AG08395 (cell line): ENCODE results near the gene TMEM204.
A peak's percentile ranks its signal among the peaks of the same experiment; 100 is the strongest.

Experiments used
- DNase-seq: peaks from one replicate; pipeline ENCODE4 v3.0.0; 2012; ENCODE audit warnings: mixed read lengths, low spot score

The TMEM204 gene

GRCh38 chr16:1538804-1539520 is 5.5 kb downstream of the TMEM204 start:
- no peak for DNase-seq

- DNase-seq, result no peak
Observed at GRCh38 chr16:1539720-1540555, 6.5 kb downstream of the TMEM204 start.

- DNase-seq, result no peak
Observed at GRCh38 chr16:1540556-1540855, 7.0 kb downstream of the TMEM204 start.

DNA sequence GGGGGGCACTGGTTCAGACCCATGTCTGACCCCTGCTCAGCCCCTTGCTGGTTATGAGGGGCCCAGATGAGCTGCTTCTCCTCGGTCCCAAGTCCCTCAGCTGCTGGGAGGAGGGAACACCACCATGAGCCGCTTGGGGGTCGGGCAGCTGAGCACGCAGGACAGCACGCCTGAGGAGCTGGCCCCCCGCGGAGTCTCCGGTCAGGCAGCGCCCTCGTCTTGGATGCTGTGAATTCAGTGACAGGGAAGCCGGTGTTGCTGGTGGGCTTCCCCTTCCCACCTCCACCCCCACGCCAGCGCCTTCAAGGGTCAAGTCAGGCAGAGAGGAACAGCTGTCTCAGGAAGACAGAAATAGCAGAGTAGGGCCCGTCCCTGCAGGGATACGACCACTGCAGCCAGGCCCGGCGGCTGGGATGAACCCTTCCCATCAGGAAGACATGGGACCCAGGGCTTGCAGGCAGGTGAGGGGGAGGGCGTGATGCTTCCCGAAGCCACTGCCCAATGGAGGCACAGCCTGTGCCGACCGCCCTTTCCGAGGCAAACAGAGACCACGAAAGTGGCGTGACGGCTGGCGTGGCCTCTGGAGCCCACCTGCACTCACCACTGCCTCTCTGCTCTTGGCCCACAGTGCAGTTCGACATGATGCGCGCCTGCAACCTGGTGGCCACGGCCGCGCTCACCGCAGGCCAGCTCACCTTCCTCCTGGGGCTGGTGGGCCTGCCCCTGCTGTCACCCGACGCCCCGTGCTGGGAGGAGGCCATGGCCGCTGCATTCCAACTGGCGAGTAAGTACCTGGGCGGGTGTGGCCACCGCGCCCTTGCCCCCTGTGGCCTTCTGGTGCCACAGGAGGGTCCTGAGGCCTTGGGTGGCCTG is 8.1 kb downstream of the TMEM204 start:
- no peak for DNase-seq

DNA sequence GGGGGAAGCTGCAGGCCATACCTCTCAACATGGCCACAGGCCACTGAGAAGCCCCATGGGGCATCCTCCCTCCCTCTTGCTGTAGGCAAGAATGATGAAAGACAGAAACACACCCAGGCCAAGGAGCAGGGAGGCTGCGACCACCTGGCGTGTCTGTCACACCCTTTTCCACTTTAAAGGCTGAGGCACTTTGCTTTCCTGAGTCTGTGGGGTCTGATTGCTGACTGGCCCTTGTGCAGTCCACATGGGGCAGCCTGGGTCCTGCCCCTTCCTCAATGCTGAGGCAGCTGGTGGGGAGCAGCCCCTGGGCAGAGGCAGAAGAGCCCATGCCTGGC is 8.7 kb downstream of the TMEM204 start:
- DNase-seq, result no peak

DNA sequence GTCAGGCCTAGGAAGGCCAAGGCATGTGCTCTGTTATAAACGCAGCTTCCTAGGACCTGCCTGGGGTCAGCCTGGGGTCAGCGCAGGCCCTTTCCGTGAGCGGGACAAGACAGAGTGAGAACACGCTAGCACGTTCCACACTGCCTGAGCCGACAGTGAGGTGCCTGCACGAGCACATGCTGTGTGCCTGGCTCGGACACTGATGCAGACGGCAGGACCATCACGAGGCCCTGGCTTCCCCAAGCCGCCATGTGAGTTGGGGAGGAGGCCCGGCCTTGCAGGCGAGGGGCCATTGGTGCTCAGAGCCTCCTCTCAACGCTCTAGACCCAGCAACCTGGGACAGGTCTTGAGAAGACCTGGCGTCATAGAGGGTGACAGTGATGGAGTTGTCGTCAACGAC is 9.1 kb downstream of the TMEM204 start:
- no peak for DNase-seq

DNA sequence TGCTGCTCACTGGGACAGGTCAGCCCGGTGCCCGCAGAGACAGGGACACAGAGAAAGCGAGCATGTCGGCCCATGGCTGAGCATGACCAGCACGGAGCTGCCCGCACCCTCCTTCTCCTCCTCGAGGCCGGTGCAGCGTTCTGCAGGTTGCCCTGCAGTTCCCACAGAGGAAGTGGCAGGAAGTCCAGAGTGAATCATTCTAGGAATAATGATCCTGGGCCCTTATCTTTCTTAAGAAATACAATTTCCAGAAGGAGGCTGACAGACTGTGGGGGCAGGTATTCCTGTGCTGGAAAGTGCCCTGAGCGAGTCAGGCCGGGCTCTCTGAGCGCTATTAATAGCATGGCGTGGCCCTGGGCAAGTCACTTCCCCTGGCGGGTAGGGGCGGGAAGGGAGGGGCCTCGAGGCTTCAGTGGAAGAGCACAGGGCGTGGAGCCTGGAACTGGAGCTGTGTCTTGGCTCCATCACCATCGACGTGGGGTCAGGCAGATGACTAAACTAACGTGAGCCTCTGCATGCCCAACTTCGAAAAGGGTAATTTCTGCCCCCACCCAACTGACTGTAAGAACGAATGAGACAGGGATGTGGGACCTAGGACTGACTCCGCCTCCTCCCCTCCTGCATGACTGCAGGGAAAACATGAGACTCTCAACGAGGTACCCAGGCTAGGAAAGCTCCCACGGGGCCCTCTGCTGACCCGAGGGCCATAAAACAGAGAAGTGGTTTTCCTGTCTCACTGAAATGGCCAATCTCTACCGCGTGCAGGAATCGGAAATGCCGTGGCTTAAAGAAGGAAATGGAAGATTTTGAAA is 9.8 kb downstream of the TMEM204 start:
- DNase-seq, result peak; percentile 80

DNA sequence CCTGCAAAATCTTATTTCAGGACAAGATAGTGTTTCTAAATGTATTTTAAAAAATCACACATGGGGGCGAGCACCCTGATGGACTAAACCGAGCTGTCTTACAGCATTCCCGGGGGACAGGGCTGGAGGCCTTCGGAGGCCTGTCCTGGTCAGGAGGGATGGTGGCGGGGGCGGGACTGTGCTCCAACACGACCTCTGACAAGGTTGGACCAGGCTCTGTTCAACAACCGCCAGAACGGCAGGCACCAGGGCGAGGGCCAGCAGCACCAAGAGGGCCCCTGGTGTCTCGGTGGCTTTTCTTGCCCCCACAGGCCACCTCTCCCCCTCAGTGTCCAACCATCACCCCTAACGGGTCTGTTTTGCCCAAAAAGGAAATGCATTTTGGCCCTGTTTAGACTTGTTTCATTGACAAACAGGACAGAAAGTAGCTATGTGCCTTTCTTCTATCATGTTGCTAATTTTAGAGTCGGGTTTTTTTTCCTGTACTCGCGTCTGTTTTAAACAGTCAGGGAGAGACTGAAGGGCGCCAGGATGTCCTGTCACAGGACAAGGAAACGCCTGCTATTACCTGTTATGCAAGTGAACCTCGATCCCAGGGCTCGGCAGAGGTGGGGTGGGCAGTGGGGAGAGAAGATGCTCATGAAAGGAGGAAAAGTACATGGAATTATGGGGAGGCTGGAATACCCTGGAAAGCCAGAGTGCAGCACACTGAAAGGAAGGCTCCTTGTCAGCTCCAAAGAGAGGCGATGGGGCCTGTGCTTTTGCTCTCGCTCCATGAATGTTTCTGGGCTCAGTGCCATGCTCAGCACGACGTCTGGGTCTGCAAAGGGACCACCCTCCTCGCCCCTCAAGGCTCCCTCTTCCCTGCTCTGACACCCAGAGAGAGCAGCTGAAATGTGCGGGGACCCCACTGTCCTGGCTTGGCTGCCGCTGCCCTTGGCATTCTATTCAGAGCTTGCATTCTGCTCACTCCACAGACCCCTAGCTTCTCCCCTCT is 11.9 kb downstream of the TMEM204 start:
- no peak for DNase-seq

- no peak for DNase-seq
Observed at GRCh38 chr16:1546430-1546829, 13.0 kb downstream of the TMEM204 start.

DNA sequence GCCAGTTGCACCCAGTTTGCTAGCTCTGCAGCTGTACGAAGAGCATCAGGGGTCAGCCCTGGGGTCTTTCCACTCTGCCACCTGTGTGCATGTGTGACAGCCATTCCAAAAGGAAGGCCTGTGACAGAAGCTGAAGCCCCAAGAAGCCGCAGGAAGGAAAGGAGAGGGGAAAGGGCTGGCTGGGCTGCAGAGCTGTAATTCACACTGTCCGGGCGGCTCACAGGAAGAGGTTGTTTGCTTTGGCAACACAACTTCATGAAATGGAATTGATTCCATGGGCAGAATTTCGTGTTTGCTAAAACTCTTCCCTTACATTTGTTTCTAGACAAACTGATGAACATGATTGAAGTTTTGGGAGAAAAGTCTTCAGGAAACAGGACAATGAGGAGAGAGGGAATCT is 14.8 kb downstream of the TMEM204 start:
- DNase-seq, result no peak

- no peak for DNase-seq
Observed at GRCh38 chr16:1548727-1549126, 15.3 kb downstream of the TMEM204 start.

GRCh38 chr16:1550069-1550468 is 16.6 kb downstream of the TMEM204 start:
- no peak for DNase-seq

DNA sequence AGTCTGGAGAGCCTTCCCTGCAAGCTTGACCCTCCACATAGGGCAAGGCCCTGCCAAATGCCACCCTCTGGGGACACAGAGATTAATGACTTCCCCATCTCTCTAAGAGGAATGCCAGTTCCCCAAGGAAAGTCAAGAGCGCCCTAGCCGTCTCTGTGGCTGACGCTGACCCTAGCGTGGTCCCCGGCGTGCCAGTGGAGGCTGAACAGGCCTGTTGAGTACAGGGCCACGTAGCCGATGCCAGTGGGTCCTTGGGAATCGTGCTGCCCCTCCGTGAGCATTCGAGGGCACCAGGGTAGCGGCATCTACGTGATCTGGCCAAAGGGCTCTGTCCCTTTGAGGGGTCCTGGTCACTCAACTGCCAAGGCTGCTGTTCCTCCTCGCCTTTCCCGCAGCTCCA is 17.2 kb downstream of the TMEM204 start:
- no peak for DNase-seq

DNA sequence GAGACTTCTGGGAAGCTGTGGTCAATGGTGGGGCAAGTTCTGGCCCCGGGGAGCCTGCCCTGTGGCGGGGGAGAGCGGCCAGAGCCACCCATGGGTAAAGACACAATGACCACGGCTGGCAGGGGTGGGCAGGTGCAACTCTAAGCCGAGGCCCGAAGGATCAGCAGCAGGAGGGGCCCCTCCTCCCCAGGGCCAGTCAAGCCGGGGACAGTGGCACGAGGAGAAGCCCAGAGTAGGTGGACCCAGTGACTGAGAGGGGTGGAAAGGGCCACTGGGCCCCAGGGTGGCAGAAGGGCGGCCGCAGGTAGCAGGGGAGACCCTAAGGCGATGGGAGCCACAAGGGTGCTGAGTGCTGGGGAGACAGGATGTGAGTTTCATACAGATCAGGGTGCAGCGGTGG is 17.7 kb downstream of the TMEM204 start:
- DNase-seq, result no peak

- no peak for DNase-seq
Observed at GRCh38 chr16:1552129-1552528, 18.7 kb downstream of the TMEM204 start.

DNA sequence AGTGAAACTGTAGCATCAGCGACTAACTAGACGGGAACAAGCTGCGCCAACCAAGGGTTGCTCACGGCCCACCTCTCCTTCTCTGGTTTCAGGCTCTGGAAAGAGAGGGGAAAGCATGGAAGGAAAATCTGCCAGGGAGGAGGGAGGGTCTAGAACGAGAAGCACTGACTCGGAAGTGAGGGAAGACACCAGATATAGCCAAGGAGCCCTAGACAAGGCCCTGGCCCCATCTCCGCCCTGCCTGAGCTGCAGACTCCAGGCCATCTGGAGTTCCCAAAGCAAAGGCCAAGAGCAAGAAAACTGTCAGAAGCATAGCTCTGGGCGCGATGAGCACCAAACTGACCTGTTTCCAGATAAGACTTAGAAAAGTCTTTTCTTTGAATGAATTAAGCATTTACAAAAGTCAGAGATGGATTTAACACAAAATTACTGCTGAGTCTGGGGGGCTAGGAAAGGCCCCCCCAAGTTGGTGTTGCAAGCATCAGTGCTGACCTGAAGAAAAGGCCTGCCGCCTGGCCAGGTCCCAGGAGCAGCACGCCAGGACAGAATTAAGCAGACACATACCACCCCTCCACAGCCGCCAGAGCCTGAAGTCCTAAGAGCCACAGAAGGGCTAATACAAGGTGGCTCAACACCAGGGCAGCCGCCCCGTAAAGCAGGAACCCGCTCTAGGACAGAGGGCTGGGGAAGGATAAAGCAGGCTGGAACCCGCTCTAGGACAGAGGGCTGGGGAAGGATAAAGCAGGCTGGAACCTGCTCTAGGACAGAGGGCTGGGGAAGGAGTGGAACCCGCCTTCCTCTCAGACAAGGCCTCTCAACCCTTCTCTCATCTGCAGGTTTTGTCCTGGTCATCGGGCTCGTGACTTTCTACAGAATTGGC is 20.7 kb downstream of the TMEM204 start:
- no peak for DNase-seq

DNA sequence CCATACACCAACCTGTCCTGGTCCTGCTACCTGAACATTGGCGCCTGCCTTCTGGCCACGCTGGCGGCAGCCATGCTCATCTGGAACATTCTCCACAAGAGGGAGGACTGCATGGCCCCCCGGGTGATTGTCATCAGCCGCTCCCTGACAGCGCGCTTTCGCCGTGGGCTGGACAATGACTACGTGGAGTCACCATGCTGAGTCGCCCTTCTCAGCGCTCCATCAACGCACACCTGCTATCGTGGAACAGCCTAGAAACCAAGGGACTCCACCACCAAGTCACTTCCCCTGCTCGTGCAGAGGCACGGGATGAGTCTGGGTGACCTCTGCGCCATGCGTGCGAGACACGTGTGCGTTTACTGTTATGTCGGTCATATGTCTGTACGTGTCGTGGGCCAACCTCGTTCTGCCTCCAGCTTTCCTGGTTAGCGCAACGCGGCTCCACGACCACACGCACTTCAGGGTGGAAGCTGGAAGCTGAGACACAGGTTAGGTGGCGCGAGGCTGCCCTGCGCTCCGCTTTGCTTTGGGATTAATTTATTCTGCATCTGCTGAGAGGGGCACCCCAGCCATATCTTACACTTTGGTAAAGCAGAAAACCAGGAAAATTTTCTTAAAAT is 21.5 kb downstream of the TMEM204 start:
- DNase-seq, result no peak

DNA sequence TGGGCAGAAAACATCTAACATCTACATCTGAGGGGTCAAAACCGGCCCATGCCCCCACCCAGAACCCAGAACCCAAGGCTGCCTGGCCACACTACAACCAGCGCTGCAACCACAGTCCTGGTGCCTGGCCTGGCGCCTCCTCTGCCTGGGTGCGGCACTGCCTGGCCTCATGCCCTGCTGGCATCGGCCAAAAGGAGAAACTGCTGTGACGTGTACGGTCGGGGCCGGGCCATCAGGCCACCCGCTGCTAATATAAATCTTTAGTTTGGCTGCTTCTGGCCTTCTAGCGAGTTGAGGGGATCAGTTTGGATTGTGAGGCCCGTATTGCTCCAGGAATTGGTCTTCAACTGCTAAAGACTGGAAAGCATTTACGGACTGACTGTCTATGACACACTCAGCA is 22.8 kb downstream of the TMEM204 start:
- peak; percentile 73 for DNase-seq

DNA sequence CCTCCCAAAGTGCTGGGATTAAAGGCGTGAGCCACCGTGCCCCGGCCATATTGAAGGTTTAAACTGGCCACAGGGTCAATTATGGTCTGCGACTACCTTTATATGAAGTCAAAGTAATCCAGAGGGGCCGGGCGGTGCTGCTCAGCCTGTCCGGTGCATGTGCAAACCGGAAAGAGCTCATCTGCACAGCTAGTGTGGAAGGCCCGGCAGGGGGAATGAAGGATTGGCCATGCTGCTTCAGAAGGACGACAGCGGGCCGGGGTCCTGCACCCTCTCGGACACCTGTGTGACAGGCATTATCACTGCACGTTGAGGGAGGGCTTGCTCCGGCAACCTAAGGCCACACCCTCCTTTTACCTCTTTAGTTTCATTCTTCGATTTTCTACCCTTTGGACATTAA is 23.6 kb downstream of the TMEM204 start:
- DNase-seq, result no peak
